DOHH2 (cell line): ENCODE measurements around the gene SLC16A9.

Experiments used
- H3F3A ChIP-seq: fragments of 200-600 bp; sonication (generic), shearing (Covaris generic); 2 replicates; pipeline ENCODE4 v1.6.0; 2016; ENCODE audit warnings: antibody characterized with exemption, mild to moderate bottlenecking; ENCODE audit not compliant: control insufficient read depth, insufficient read depth
- H3K27ac ChIP-seq: fragments of 200-600 bp; sonication (generic); 2 replicates; pipeline ENCODE4 v1.5.1; 2014; ENCODE audit warnings: low read depth, mild to moderate bottlenecking, low read length, moderate library complexity
- H3K27me3 ChIP-seq: fragments of 200-600 bp; sonication (generic); 2 replicates; pipeline ENCODE4 v1.6.1; 2014; ENCODE audit warnings: mild to moderate bottlenecking, low read length, mixed read lengths; ENCODE audit not compliant: control insufficient read depth
- H3K36me3 ChIP-seq: fragments of 200-600 bp; sonication (generic); 2 replicates; pipeline ENCODE4 v1.6.1; 2014; ENCODE audit warnings: mild to moderate bottlenecking, low read length, moderate library complexity, mixed read lengths; ENCODE audit not compliant: control insufficient read depth
- H3K4me1 ChIP-seq: fragments of 200-600 bp; sonication (generic); 2 replicates; pipeline ENCODE4 v1.6.1; 2014; ENCODE audit warnings: mild to moderate bottlenecking, low read length, mixed read lengths; ENCODE audit not compliant: control insufficient read depth
- H3K4me2 ChIP-seq: fragments of 200-600 bp; sonication (generic); 2 replicates; pipeline ENCODE4 v1.6.0; 2014; ENCODE audit warnings: mild to moderate bottlenecking, low read length, moderate library complexity
- H3K4me3 ChIP-seq: fragments of 200-600 bp; sonication (generic); 2 replicates; pipeline ENCODE4 v1.5.1; 2014; ENCODE audit warnings: mild to moderate bottlenecking, low read length, mixed read lengths
- H3K79me2 ChIP-seq: fragments of 200-600 bp; sonication (generic); 2 replicates; pipeline ENCODE4 v1.6.1; 2014; ENCODE audit warnings: mild to moderate bottlenecking, low read length, mixed read lengths; ENCODE audit not compliant: control insufficient read depth
- H3K9me2 ChIP-seq: fragments of 200-600 bp; sonication (generic); replicated peaks from 2 replicates; pipeline ENCODE4 v1.6.1; 2014; ENCODE audit warnings: mild to moderate bottlenecking, low read length, mixed read lengths; ENCODE audit not compliant: control insufficient read depth
- H3K9me3 ChIP-seq: fragments of 200-600 bp; sonication (generic); 2 replicates; pipeline ENCODE4 v1.6.1; 2014; ENCODE audit warnings: antibody characterized with exemption, low read length, mixed read lengths; ENCODE audit not compliant: control insufficient read depth, insufficient read depth
- H4K20me1 ChIP-seq: fragments of 200-600 bp; sonication (generic); 2 replicates; pipeline ENCODE4 v1.6.0; 2014; ENCODE audit warnings: low read depth, mild to moderate bottlenecking, antibody characterized with exemption, low read length, moderate library complexity; ENCODE audit not compliant: control insufficient read depth, insufficient read depth
- CTCF ChIP-seq: fragments of 200-600 bp; sonication (generic); IDR thresholded peaks from one replicate; pipeline ENCODE4 v1.5.1; 2014; ENCODE audit warnings: antibody characterized with exemption, mild to moderate bottlenecking, low read depth, low read length; ENCODE audit not compliant: poor library complexity, severe bottlenecking
- EZH2phosphoT487 ChIP-seq: fragments of 200-600 bp; sonication (generic); IDR thresholded peaks from 2 replicates; pipeline ENCODE4 v1.6.1; 2017; ENCODE audit warnings: borderline replicate concordance, mild to moderate bottlenecking, antibody characterized with exemption, low read length, moderate library complexity, mixed read lengths

Gene SLC16A9

DNA sequence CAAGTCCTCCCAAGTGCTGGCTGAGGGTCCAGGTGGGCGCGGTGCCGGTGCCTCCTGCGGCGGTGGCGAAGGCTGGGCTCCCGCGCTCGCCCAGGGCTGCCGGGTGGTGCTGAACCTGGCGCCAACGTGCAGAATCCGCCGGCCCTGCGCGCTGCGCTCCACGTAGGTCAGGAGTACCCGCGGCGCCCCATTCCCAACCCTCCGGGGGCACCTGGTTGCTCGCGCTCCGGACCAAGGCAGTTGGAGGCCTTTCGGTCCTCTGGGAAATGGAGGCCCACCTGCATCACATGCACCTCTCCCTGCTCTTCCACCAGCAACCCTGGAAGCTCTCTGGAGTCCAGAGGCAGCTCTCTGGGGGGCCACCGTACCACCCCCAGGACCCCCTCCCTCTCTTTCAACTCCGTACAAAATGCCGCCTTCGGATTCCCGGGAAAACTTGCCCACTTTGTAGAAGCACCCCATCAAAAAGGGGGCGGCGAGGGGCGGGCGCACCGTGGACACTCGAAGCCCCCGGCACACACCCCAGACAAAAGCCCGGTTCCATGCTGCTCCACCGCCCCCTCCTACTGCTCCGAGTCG lies 745 bp downstream of the SLC16A9 start:
- H3F3A ChIP-seq, result peaks cover 3% of the 10 kb centered on the region; the same call in 1 of the 2 replicates
- H3K4me1 ChIP-seq, result peaks cover 16% of the 10 kb centered on the region
- H4K20me1 ChIP-seq, result no peaks in the 10 kb centered on the region
- H3K9me2 ChIP-seq, result no peaks in the 10 kb centered on the region
- no peaks in the 10 kb centered on the region for H3K9me3 ChIP-seq
- no peaks in the 10 kb centered on the region for H3K79me2 ChIP-seq
- H3K4me2 ChIP-seq, result peak overlapping the region; percentile 90
- H3K27me3 ChIP-seq, result peaks cover 30% of the 10 kb centered on the region
- H3K36me3 ChIP-seq, result no peaks in the 10 kb centered on the region
- H3K4me3 ChIP-seq, result peak overlapping the region; percentile 75
- H3K27ac ChIP-seq, result no peak overlapping the region
- TF ChIP-seq EZH2phosphoT487, result no peak
- no peak for TF ChIP-seq CTCF

GRCh38 chr10:59706851-59707797 lies 2.5 kb downstream of the SLC16A9 start:
- no peaks in the 10 kb centered on the region for H3K9me2 ChIP-seq
- no peak overlapping the region for H3K4me2 ChIP-seq
- H3K4me3 ChIP-seq, result no peak overlapping the region
- H3K4me1 ChIP-seq, result peaks cover 16% of the 10 kb centered on the region
- peaks cover 3% of the 10 kb centered on the region; the same call in 1 of the 2 replicates for H3F3A ChIP-seq
- no peak for TF ChIP-seq EZH2phosphoT487
- TF ChIP-seq CTCF, result no peak
- no peak overlapping the region for H3K27ac ChIP-seq
- H3K79me2 ChIP-seq, result no peaks in the 10 kb centered on the region
- no peaks in the 10 kb centered on the region for H3K9me3 ChIP-seq
- no peaks in the 10 kb centered on the region for H3K36me3 ChIP-seq
- peaks cover 27% of the 10 kb centered on the region for H3K27me3 ChIP-seq
- H4K20me1 ChIP-seq, result no peaks in the 10 kb centered on the region

DNA sequence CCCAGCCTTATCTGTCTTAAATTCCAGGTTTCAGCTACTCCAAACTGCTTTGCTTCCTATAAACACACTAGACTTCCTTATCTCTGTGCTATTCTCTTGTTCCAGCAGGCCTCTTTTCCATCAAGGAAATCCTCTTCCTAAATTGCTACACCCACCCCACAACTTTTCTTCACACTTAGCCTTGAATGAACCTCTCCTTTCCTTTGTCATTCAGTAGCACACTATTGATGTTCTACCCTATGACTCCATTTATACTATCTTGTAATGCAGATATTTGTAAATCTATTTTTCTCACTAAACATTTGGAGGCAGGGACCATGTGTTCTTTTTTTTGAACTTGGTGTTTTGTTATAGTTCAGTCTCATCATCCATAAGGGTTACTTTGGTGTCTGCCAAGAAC lies 3.7 kb downstream of the SLC16A9 start:
- Histone ChIP-seq H3F3A (peaks cover 3% of the 10 kb centered on the region; the same call in 1 of the 2 replicates), H3K4me2 (no peak overlapping the region), H3K4me3 (no peak overlapping the region), H3K9me3 (no peaks in the 10 kb centered on the region), H3K36me3 (no peaks in the 10 kb centered on the region), H3K27ac (no peak overlapping the region), H3K4me1 (peaks cover 16% of the 10 kb centered on the region), H3K79me2 (no peaks in the 10 kb centered on the region), H3K9me2 (no peaks in the 10 kb centered on the region), H3K27me3 (peaks cover 24% of the 10 kb centered on the region), H4K20me1 (no peaks in the 10 kb centered on the region)
- no peak for TF ChIP-seq EZH2phosphoT487
- no peak for TF ChIP-seq CTCF
